PC-3 (cell line): ENCODE data around the gene SMAP2. TPM values are rescaled to one million over a fixed set of nuclear protein-coding genes. Genes with fewer than 3 reads are reported as not detected.

Source experiments
- ATAC-seq: fragments of 200-7000 bp; cut with Tn5 transposase; 2 replicates; pipeline ENCODE4 v1.9.1; 2020; ENCODE audit warnings: mild to moderate bottlenecking, moderate library complexity
- BruUV-seq: library from RNA; stranded (reverse); fragments of 400-500 nt; replicated peaks from 2 replicates; lab custom pipeline; 2021; lab: Mats Ljungman, UMichigan
- CTCF ChIA-PET: fragments of 300-600 bp; sonication (Branson Sonifier 250); formaldehyde crosslinking; loops from one replicate; lab custom pipeline; 2022; ENCODE audit warnings: antibody characterized with exemption; lab: Charles Lee
- POLR2A ChIA-PET: fragments of 300-600 bp; sonication (Branson Sonifier 250); formaldehyde crosslinking; loops from one replicate; lab custom pipeline; 2022; ENCODE audit warnings: antibody characterized with exemption; ENCODE audit not compliant: unreplicated experiment; lab: Charles Lee
- DNase-seq: peaks from one replicate; pipeline ENCODE4 v3.0.0-alpha.2; 2015
- H2AFZ ChIP-seq: fragments of 300-600 bp; sonication (generic); 2 replicates; pipeline ENCODE4 v1.6.0; 2016; ENCODE audit warnings: antibody characterized with exemption, low read length
- H3F3A ChIP-seq: fragments of 300-600 bp; sonication (generic); one replicate; pipeline ENCODE4 v1.6.0; 2017; ENCODE audit warnings: antibody characterized with exemption, low read length, control low read depth, mild to moderate bottlenecking; ENCODE audit not compliant: unreplicated experiment
- H3K27ac ChIP-seq: fragments of 300-600 bp; sonication (generic); 2 replicates; pipeline ENCODE4 v1.5.1; 2016; ENCODE audit warnings: mild to moderate bottlenecking, low read length
- H3K27me3 ChIP-seq: fragments of 300-600 bp; sonication (generic); 2 replicates; pipeline ENCODE4 v1.6.1; 2016; ENCODE audit warnings: low read length, mixed read lengths
- H3K36me3 ChIP-seq: fragments of 300-600 bp; sonication (generic); 2 replicates; pipeline ENCODE4 v1.6.1; 2016; ENCODE audit warnings: low read depth, mixed run types, low read length, mixed read lengths
- H3K4me1 ChIP-seq: fragments of 300-600 bp; sonication (generic); 2 replicates; pipeline ENCODE4 v1.5.1; 2016; ENCODE audit warnings: low read length; ENCODE audit not compliant: insufficient read depth
- H3K4me2 ChIP-seq: fragments of 300-600 bp; sonication (generic); 2 replicates; pipeline ENCODE4 v1.6.0; 2016; ENCODE audit warnings: low read length
- H3K4me3 ChIP-seq: fragments of 300-600 bp; sonication (generic); 2 replicates; pipeline ENCODE4 v1.5.1; 2016; ENCODE audit warnings: mild to moderate bottlenecking, low read length, mixed read lengths
- H3K79me2 ChIP-seq: fragments of 300-600 bp; sonication (generic); 2 replicates; pipeline ENCODE4 v1.6.1; 2017; ENCODE audit warnings: low read length, mixed read lengths
- H3K9ac ChIP-seq: fragments of 300-600 bp; sonication (generic); 2 replicates; pipeline ENCODE4 v1.6.0; 2016; ENCODE audit warnings: mild to moderate bottlenecking, low read length
- H3K9me2 ChIP-seq: fragments of 300-600 bp; sonication (generic); replicated peaks from 2 replicates; pipeline ENCODE4 v1.6.1; 2016; ENCODE audit warnings: mixed run types, low read length, mixed read lengths
- H3K9me3 ChIP-seq: fragments of 300-600 bp; sonication (generic); 2 replicates; pipeline ENCODE4 v1.6.1; 2016; ENCODE audit warnings: low read length, mixed read lengths
- H4K20me1 ChIP-seq: fragments of 300-600 bp; sonication (generic); 2 replicates; pipeline ENCODE4 v1.6.1; 2016; ENCODE audit warnings: low read length, mixed read lengths
- CTCF ChIP-seq: fragments of 300-600 bp; sonication (generic); conservative IDR thresholded peaks from 2 replicates; pipeline ENCODE4 v1.5.1; 2017; ENCODE audit warnings: antibody characterized with exemption, low read depth, mild to moderate bottlenecking, low read length
- EZH2 ChIP-seq: fragments of 300-600 bp; sonication (generic); IDR thresholded peaks from one replicate; pipeline ENCODE4 v1.6.1; 2017; ENCODE audit warnings: antibody characterized with exemption, mild to moderate bottlenecking, low read length; ENCODE audit not compliant: unreplicated experiment
- EZH2phosphoT487 ChIP-seq: fragments of 300-600 bp; sonication (generic); IDR thresholded peaks from 2 replicates; pipeline ENCODE4 v1.6.1; 2018; ENCODE audit warnings: mild to moderate bottlenecking, antibody characterized with exemption, low read length, borderline replicate concordance
- intact Hi-C: fragments of 100-400 bp; cut with micrococcal nuclease; formaldehyde crosslinking; loops from 2 replicates; pipeline ENCODE4 v1.9.0; 2023
- total RNA-seq: library from RNA; depleted of rRNA; stranded (reverse); fragments of >200 nt; gene quantifications from 2 replicates; pipeline ENCODE4 v1.2.3, GENCODE V29; 2014

The SMAP2 gene
- total RNA-seq, 1 experiment from 2014 or later, result 48.1 TPM

GRCh38 chr1:40371707-40372258, 1.7 kb upstream of the SMAP2 start:
- ATAC-seq (no peak), DNase-seq (no peak)
- no peaks in the 10 kb centered on the region for H3K36me3 ChIP-seq
- intact Hi-C loops, result loop anchor here (5.0 kb wide), 1 partner anchor 36 kb away; no protein-coding TSS in a partner anchor
- H3K9me3 ChIP-seq, result no peaks in the 10 kb centered on the region
- H3K4me1 ChIP-seq, result peaks cover 18% of the 10 kb centered on the region
- POLR2A ChIA-PET, result interaction anchor here (0.7 kb wide), 1 partner anchor 16 kb away, joined by 5 read pairs; no protein-coding TSS in a partner anchor
- H3K4me3 ChIP-seq, result no peak overlapping the region
- no TSS peak for BruUV-seq
- H3F3A ChIP-seq, result no peaks in the 10 kb centered on the region
- no peak overlapping the region for H2AFZ ChIP-seq
- no peaks in the 10 kb centered on the region for H3K9me2 ChIP-seq
- H4K20me1 ChIP-seq, result no peaks in the 10 kb centered on the region
- H3K27ac ChIP-seq, result no peak overlapping the region
- H3K27me3 ChIP-seq, result no peaks in the 10 kb centered on the region
- peaks cover 30% of the 10 kb centered on the region for H3K79me2 ChIP-seq
- H3K9ac ChIP-seq, result no peak overlapping the region
- TF ChIP-seq EZH2, result no peak
- no peak for TF ChIP-seq EZH2phosphoT487
- no peak for TF ChIP-seq CTCF
- CTCF ChIA-PET, result no interaction called here
- no peak overlapping the region for H3K4me2 ChIP-seq

DNA sequence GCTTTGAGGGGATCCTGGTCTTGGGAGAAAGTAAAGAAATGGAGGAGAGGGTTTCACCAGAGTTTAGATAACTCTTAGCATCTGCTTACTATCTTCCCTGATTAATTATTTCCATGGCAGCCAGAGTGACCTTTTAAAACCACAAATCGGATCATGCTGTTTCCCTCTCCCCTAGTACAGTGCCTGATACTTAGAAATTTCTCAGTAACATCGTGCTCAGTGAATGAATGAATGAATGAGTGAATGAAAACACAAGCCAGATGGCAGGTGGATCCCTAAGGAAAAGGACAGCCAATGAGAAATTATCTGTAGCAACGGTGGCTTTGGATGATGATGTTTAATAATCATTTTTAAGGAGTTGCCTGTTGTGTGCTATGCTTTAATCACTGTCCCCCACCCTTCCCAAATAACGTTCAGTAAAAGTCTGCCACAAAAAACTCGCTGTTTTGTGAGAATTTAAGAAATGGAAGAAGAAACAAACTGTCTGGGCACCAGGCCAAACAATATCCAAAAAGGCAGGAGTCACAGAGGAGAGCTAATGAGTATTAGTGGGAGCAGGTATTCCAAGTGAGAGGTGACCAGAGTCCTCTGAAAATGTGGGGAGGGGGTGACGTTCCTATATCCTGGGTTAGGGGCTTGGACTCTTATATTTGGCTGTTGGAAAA, 737 bp upstream of the SMAP2 start:
- no peak for ATAC-seq
- no peaks in the 10 kb centered on the region for H4K20me1 ChIP-seq
- intact Hi-C loops, result loop anchor here (5.0 kb wide), 1 partner anchor 35 kb away; no protein-coding TSS in a partner anchor
- no peaks in the 10 kb centered on the region for H3K27me3 ChIP-seq
- no peaks in the 10 kb centered on the region for H3K36me3 ChIP-seq
- no peaks in the 10 kb centered on the region for H3K9me3 ChIP-seq
- no peaks in the 10 kb centered on the region for H3K9me2 ChIP-seq
- ChIA-PET POLR2A (interaction anchor here (0.8 kb wide), 1 partner anchor 9 kb away, joined by 3 read pairs; no protein-coding TSS in a partner anchor), CTCF (no interaction called here)
- no peak overlapping the region for H3K27ac ChIP-seq
- no peaks in the 10 kb centered on the region for H3F3A ChIP-seq
- TF ChIP-seq EZH2 (no peak), CTCF (no peak), EZH2phosphoT487 (no peak)
- peak overlapping the region; percentile 75 for H3K4me2 ChIP-seq
- H3K4me1 ChIP-seq, result peaks cover 27% of the 10 kb centered on the region
- no peak for DNase-seq
- H2AFZ ChIP-seq, result peak overlapping the region; percentile 71
- H3K79me2 ChIP-seq, result peaks cover 40% of the 10 kb centered on the region
- peak overlapping the region; percentile 81 for H3K4me3 ChIP-seq
- BruUV-seq, result no TSS peak
- no peak overlapping the region for H3K9ac ChIP-seq

DNA sequence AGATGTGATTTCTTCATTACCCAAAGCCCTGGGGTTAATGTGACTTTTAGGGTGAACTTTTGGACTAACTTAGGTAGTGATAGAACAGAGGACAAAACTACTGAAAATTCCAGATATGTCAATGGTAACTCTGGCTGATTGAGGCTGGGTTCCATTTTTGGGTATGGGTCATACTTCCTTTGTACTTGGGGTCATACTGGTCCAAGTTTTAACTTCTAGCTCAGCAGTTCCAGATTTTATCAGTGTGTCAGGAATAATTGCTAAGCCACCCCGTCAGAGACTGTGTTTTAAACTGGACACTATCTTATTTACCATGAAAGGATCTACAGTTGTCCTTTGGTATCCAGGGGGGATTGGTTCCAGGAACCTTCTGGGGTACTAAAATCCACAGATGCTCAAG, 4.0 kb downstream of the SMAP2 start:
- Histone ChIP-seq H3K27ac (no peak overlapping the region), H2AFZ (no peak overlapping the region), H3K79me2 (peaks cover 87% of the 10 kb centered on the region), H3F3A (peaks cover 5% of the 10 kb centered on the region), H4K20me1 (no peaks in the 10 kb centered on the region), H3K4me3 (no peak overlapping the region), H3K9ac (no peak overlapping the region), H3K4me2 (no peak overlapping the region), H3K9me3 (no peaks in the 10 kb centered on the region), H3K4me1 (peaks cover 61% of the 10 kb centered on the region), H3K36me3 (no peaks in the 10 kb centered on the region; the same call in 1 of the 2 replicates), H3K27me3 (no peaks in the 10 kb centered on the region), H3K9me2 (no peaks in the 10 kb centered on the region)
- no TSS peak for BruUV-seq
- no peak for ATAC-seq
- no peak for DNase-seq
- POLR2A ChIA-PET, result no interaction called here
- intact Hi-C loops, result no loop called here
- CTCF ChIA-PET, result no interaction called here
- TF ChIP-seq CTCF (no peak), EZH2phosphoT487 (no peak), EZH2 (no peak)
